BLaER1 treated with 17β-estradiol and CSF1 and Interleukin-3, amounts not matched to agents 10 nM and 100 nM (cell line): Measurements from ENCODE around the gene CABLES1.
"Not testable (repeated sequence)": the region's sequence is repeated elsewhere in the genome, so short reads cannot be mapped to it uniquely, and the experiment has no call there.

Source experiments
- H3K27ac ChIP-seq, 11 experiments: shearing (Covaris generic); formaldehyde crosslinking; 2 replicates each; pipeline ENCODE4 v1.8.1; 2022
- H3K27me3 ChIP-seq, 11 experiments: shearing (Covaris generic); formaldehyde crosslinking; 2 replicates each; pipeline ENCODE4 v1.8.1; 2022
- H3K36me3 ChIP-seq, 11 experiments: shearing (Covaris generic); formaldehyde crosslinking; 2 replicates each; pipeline ENCODE4 v1.8.1; 2022
- H3K4me1 ChIP-seq, 10 experiments: shearing (Covaris generic); formaldehyde crosslinking; 2 replicates each; pipeline ENCODE4 v1.8.1; 2022
- H3K4me2 ChIP-seq, 11 experiments: shearing (Covaris generic); formaldehyde crosslinking; 2 replicates each; pipeline ENCODE4 v1.8.1; 2022
- H3K4me3 ChIP-seq, 10 experiments: shearing (Covaris generic); formaldehyde crosslinking; 2 replicates each; pipeline ENCODE4 v1.8.1; 2022
- H3K9ac ChIP-seq, 11 experiments: shearing (Covaris generic); formaldehyde crosslinking; 2 replicates each; pipeline ENCODE4 v1.8.1; 2022
- H3K9me3 ChIP-seq, 11 experiments: shearing (Covaris generic); formaldehyde crosslinking; replicated peaks in 1 of 11; 2 replicates each; pipeline ENCODE4 v1.8.1; 2022
- H4K20me1 ChIP-seq, 11 experiments: shearing (Covaris generic); formaldehyde crosslinking; 2 replicates each; pipeline ENCODE4 v1.8.1; 2022
- Cebpa-rat ChIP-seq, 11 experiments: shearing (Covaris generic); IDR thresholded peaks; 2 replicates each; pipeline ENCODE4 v1.8.1; 2022

CABLES1 gene

GRCh38 chr18:23241833-23242496 lies 106.7 kb downstream of the CABLES1 start:
- Histone ChIP-seq H3K27ac (peak overlapping the region in 6 of 11 experiments; percentile 2 to 63 (median 24); a peak in 11 of 22 replicates), H3K9ac (peak overlapping the region in 4 of 11 experiments; percentile 17 to 60 (median 35); a peak in 6 of 22 replicates), H3K4me1 (peaks cover 56 to 92% (median 87%) of the 10 kb centered on the region in 10 experiments), H3K4me2 (peak overlapping the region; percentile 4 to 89 (median 80); a peak in 20 of 22 replicates), H3K36me3 (peaks cover 0 to 38% (median 0%) of the 10 kb centered on the region in 11 experiments; a peak in 5 of 22 replicates)
- TF ChIP-seq Cebpa-rat (IDR thresholded peaks at IDR 0.05), result 0 out of 22 replicates have a peak, but pooled peaks of 1 of the 11 experiments have one; percentile 24
- H4K20me1 ChIP-seq, H3K4me3 ChIP-seq, H3K27me3 ChIP-seq, H3K9me3 ChIP-seq: not testable (repeated sequence)

- Histone ChIP-seq H3K27me3 (no peaks in the 10 kb centered on the region), H3K4me2 (peak overlapping the region in 10 of 11 experiments; percentile 15 to 89 (median 80); a peak in 10 of 22 replicates)
Measured at GRCh38 chr18:23243178-23243577, 107.9 kb downstream of the CABLES1 start.

GRCh38 chr18:23243816-23244215 lies 108.5 kb downstream of the CABLES1 start:
- peak overlapping the region in 7 of 11 experiments; percentile 8 to 86 (median 38); a peak in 6 of 22 replicates for H3K4me2 ChIP-seq
- no peaks in the 10 kb centered on the region for H4K20me1 ChIP-seq
- H3K9me3 ChIP-seq, result peaks cover 3 to 13% (median 9%) of the 10 kb centered on the region in 11 experiments
- H3K4me3 ChIP-seq, result no peak overlapping the region
- H3K27ac ChIP-seq, result peak overlapping the region in 6 of 11 experiments; percentile 3 to 63 (median 44); a peak in 9 of 22 replicates
- peaks cover 0 to 46% (median 10%) of the 10 kb centered on the region in 11 experiments; a peak in 7 of 22 replicates for H3K36me3 ChIP-seq
- H3K4me1 ChIP-seq, result peaks cover 39 to 86% (median 71%) of the 10 kb centered on the region in 10 experiments
- peak overlapping the region in 2 of 11 experiments; percentile 10 to 32; a peak in 4 of 22 replicates for H3K9ac ChIP-seq
- H3K27me3 ChIP-seq, result no peaks in the 10 kb centered on the region
- peak in 1 of 11 experiments; percentile 26; a peak in 1 of 22 replicates for TF ChIP-seq Cebpa-rat (IDR thresholded peaks at IDR 0.05)

More at GRCh38 chr18:23243178-23243577, 107.9 kb downstream of the CABLES1 start:
- Histone ChIP-seq H3K4me1 (peaks cover 43 to 90% (median 76%) of the 10 kb centered on the region in 10 experiments), H3K9me3 (peaks cover 0 to 8% (median 3%) of the 10 kb centered on the region in 11 experiments; a peak in 6 of 22 replicates), H3K27ac (peak overlapping the region in 6 of 11 experiments; percentile 2 to 63 (median 46); a peak in 7 of 22 replicates), H4K20me1 (no peaks in the 10 kb centered on the region), H3K36me3 (peaks cover 0 to 45% (median 8%) of the 10 kb centered on the region in 11 experiments; a peak in 7 of 22 replicates), H3K4me3 (no peak overlapping the region), H3K9ac (no peak overlapping the region; a peak in 2 of 22 replicates)
- TF ChIP-seq Cebpa-rat (IDR thresholded peaks at IDR 0.05), result no peak

- Histone ChIP-seq H4K20me1 (no peaks in the 10 kb centered on the region), H3K27me3 (no peaks in the 10 kb centered on the region), H3K36me3 (peaks cover 0 to 49% (median 14%) of the 10 kb centered on the region in 11 experiments; a peak in 7 of 22 replicates), H3K9me3 (peaks cover 9 to 18% (median 14%) of the 10 kb centered on the region in 11 experiments), H3K4me3 (no peak overlapping the region), H3K4me2 (peak overlapping the region in 8 of 11 experiments; percentile 2 to 86 (median 18); a peak in 8 of 22 replicates), H3K9ac (peak overlapping the region in 2 of 11 experiments; percentile 10 to 32; a peak in 2 of 22 replicates), H3K4me1 (peaks cover 39 to 86% (median 70%) of the 10 kb centered on the region in 10 experiments), H3K27ac (peak overlapping the region in 7 of 11 experiments; percentile 3 to 63 (median 34); a peak in 10 of 22 replicates)
- TF ChIP-seq Cebpa-rat (IDR thresholded peaks at IDR 0.05), result no peak
Measured at GRCh38 chr18:23244401-23244800, 109.1 kb downstream of the CABLES1 start.

- Histone ChIP-seq H3K9me3 (peaks cover 9 to 20% (median 14%) of the 10 kb centered on the region in 11 experiments), H3K4me2 (peak overlapping the region in 8 of 11 experiments; percentile 8 to 38 (median 23); a peak in 11 of 22 replicates), H3K27ac (peak overlapping the region in 3 of 11 experiments; percentile 8 to 59 (median 28); a peak in 1 of 22 replicates), H4K20me1 (no peaks in the 10 kb centered on the region), H3K4me3 (no peak overlapping the region), H3K9ac (no peak overlapping the region), H3K4me1 (peaks cover 39 to 86% (median 70%) of the 10 kb centered on the region in 10 experiments), H3K27me3 (no peaks in the 10 kb centered on the region), H3K36me3 (peaks cover 0 to 43% (median 14%) of the 10 kb centered on the region in 11 experiments; a peak in 7 of 22 replicates)
- no peak for TF ChIP-seq Cebpa-rat (IDR thresholded peaks at IDR 0.05)
Measured at GRCh38 chr18:23245461-23245860, 110.2 kb downstream of the CABLES1 start.

- Histone ChIP-seq H3K4me1 (peaks cover 49 to 86% (median 70%) of the 10 kb centered on the region in 10 experiments), H4K20me1 (no peaks in the 10 kb centered on the region), H3K36me3 (peaks cover 0 to 39% (median 14%) of the 10 kb centered on the region in 11 experiments; a peak in 8 of 22 replicates), H3K4me3 (no peak overlapping the region), H3K9ac (peak overlapping the region in 1 of 11 experiments; percentile 31; a peak in 1 of 22 replicates), H3K27ac (peak overlapping the region in 8 of 11 experiments; percentile 17 to 99 (median 31); a peak in 13 of 22 replicates), H3K9me3 (peaks cover 10 to 25% (median 15%) of the 10 kb centered on the region in 11 experiments), H3K4me2 (peak overlapping the region in 1 of 11 experiments; percentile 19; a peak in 1 of 22 replicates), H3K27me3 (no peaks in the 10 kb centered on the region)
- no peak for TF ChIP-seq Cebpa-rat (IDR thresholded peaks at IDR 0.05)
Measured at GRCh38 chr18:23247331-23247730, 112.0 kb downstream of the CABLES1 start.

GRCh38 chr18:23247896-23248295 lies 112.6 kb downstream of the CABLES1 start:
- Histone ChIP-seq H3K27ac (peak overlapping the region in 7 of 11 experiments; percentile 17 to 99 (median 31); a peak in 12 of 22 replicates), H3K9me3 (peaks cover 14 to 30% (median 20%) of the 10 kb centered on the region in 11 experiments), H3K36me3 (peaks cover 0 to 45% (median 18%) of the 10 kb centered on the region in 11 experiments; a peak in 12 of 22 replicates), H3K4me2 (peak overlapping the region in 2 of 11 experiments; percentile 2 to 19; a peak in 1 of 22 replicates), H3K4me3 (no peak overlapping the region), H3K27me3 (no peaks in the 10 kb centered on the region), H3K9ac (no peak overlapping the region), H4K20me1 (no peaks in the 10 kb centered on the region), H3K4me1 (peaks cover 50 to 86% (median 70%) of the 10 kb centered on the region in 10 experiments)
- no peak for TF ChIP-seq Cebpa-rat (IDR thresholded peaks at IDR 0.05)

- H3K36me3 ChIP-seq, result peaks cover 2 to 54% (median 27%) of the 10 kb centered on the region in 11 experiments; a peak in 16 of 22 replicates
- H4K20me1 ChIP-seq, result no peaks in the 10 kb centered on the region
- H3K4me3 ChIP-seq, result peak overlapping the region in 1 of 10 experiments; percentile 16; a peak in 1 of 20 replicates
- no peak overlapping the region for H3K9ac ChIP-seq
- H3K4me2 ChIP-seq, result peak overlapping the region in 9 of 11 experiments; percentile 69 to 98 (median 87); a peak in 17 of 22 replicates
- H3K4me1 ChIP-seq, result peaks cover 52 to 86% (median 70%) of the 10 kb centered on the region in 10 experiments
- peak overlapping the region in 10 of 11 experiments; percentile 11 to 99 (median 94); a peak in 12 of 22 replicates for H3K27ac ChIP-seq
- no peaks in the 10 kb centered on the region for H3K27me3 ChIP-seq
- peaks cover 23 to 39% (median 30%) of the 10 kb centered on the region in 11 experiments for H3K9me3 ChIP-seq
- TF ChIP-seq Cebpa-rat (IDR thresholded peaks at IDR 0.05), result no peak
Measured at GRCh38 chr18:23248826-23249225, 113.5 kb downstream of the CABLES1 start.
